Gastroesophageal sphincter (tissue), 3 donors: ENCODE results near the gene NSG2.

Experiments used
- EP300 ChIP-seq: sonication (generic); formaldehyde crosslinking; IDR thresholded peaks from one replicate; pipeline ENCODE4 v1.6.1; 2017; ENCODE audit warnings: antibody characterized with exemption, mild to moderate bottlenecking
- POLR2A ChIP-seq, 2 donors: fragments of 450-650 bp; IDR thresholded peaks; one replicate each; pipeline ENCODE4 v1.6.1; 2017; ENCODE audit warnings: antibody characterized with exemption in 2 of 2, mild to moderate bottlenecking in 2 of 2, moderate library complexity in 1 of 2
- POLR2AphosphoS5 ChIP-seq: sonication (generic); formaldehyde crosslinking; IDR thresholded peaks from one replicate; pipeline ENCODE4 v1.6.1; 2017; ENCODE audit warnings: antibody characterized with exemption
- TF ChIP-seq, protein P1 (sequence below), 4 experiments: fragments of 200-600 bp in 2 of 4; fragments of 450-650 bp in 2 of 4; sonication (generic) in 1 of 4; IDR thresholded peaks; one replicate each; pipeline ENCODE4 v1.5.1; 2017 to 2019; ENCODE audit warnings: antibody characterized with exemption in 4 of 4, mild to moderate bottlenecking in 2 of 4, moderate library complexity in 2 of 4

DNA sequence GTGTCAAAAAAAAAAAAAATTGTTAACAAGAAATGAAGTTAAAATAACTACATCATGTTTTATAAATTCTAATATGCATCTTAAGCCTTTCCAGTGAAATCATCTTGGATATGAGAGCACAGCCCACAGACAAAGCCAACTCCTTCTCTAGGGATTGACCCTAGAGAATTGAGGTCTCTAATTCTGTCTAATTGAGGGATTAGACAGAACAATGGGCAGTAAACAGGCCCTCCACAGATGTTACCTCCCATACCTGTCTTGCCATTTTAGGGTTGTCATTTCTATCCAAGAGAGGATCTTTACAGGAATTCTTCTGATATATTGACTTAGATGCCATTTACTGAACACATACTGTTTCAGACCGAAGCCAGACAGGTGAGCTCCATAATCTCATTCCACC lies 42.3 kb downstream of the NSG2 start:
- TF ChIP-seq, protein P1, sequence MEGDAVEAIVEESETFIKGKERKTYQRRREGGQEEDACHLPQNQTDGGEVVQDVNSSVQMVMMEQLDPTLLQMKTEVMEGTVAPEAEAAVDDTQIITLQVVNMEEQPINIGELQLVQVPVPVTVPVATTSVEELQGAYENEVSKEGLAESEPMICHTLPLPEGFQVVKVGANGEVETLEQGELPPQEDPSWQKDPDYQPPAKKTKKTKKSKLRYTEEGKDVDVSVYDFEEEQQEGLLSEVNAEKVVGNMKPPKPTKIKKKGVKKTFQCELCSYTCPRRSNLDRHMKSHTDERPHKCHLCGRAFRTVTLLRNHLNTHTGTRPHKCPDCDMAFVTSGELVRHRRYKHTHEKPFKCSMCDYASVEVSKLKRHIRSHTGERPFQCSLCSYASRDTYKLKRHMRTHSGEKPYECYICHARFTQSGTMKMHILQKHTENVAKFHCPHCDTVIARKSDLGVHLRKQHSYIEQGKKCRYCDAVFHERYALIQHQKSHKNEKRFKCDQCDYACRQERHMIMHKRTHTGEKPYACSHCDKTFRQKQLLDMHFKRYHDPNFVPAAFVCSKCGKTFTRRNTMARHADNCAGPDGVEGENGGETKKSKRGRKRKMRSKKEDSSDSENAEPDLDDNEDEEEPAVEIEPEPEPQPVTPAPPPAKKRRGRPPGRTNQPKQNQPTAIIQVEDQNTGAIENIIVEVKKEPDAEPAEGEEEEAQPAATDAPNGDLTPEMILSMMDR (IDR thresholded peaks at IDR 0.05): no peak
- TF ChIP-seq POLR2AphosphoS5: no peak
- no peak for TF ChIP-seq POLR2A (IDR thresholded peaks at IDR 0.05)
- no peak for TF ChIP-seq EP300
